ENCODE results near the gene ZSCAN5B.
"Not testable (repeated sequence)": the region's sequence is repeated elsewhere in the genome, so short reads cannot be mapped to it uniquely, and the experiment has no call there.

Gene ZSCAN5B

GRCh38 chr19:56150358-56150757 lies 47.2 kb downstream of the ZSCAN5B start:
- H3K27ac ChIP-seq: no peak overlapping the region
- TF ChIP-seq CTCF (conservative IDR thresholded peaks at IDR 0.05) (no peak), ZFX (IDR thresholded peaks at IDR 0.05) (no peak)

- TF ChIP-seq CTCF (conservative IDR thresholded peaks at IDR 0.05): no peak
- TF ChIP-seq ZFX (IDR thresholded peaks at IDR 0.05): no peak
- H3K27ac ChIP-seq: no peak overlapping the region
Observed at GRCh38 chr19:56149656-56150038, 47.9 kb downstream of the ZSCAN5B start.

- H3K27ac ChIP-seq: not testable (repeated sequence)
Observed at GRCh38 chr19:56148955-56149655, 48.5 kb downstream of the ZSCAN5B start.

GRCh38 chr19:56148096-56148495 lies 49.5 kb downstream of the ZSCAN5B start:
- no peak overlapping the region for H3K27ac ChIP-seq
- TF ChIP-seq CTCF (conservative IDR thresholded peaks at IDR 0.05): no peak
- TF ChIP-seq ZFX (IDR thresholded peaks at IDR 0.05): no peak

- TF ChIP-seq ZFX (IDR thresholded peaks at IDR 0.05) (no peak), CTCF (conservative IDR thresholded peaks at IDR 0.05) (no peak)
- no peak overlapping the region for H3K27ac ChIP-seq
Observed at GRCh38 chr19:56147307-56147706, 50.3 kb downstream of the ZSCAN5B start.

- no peak for TF ChIP-seq CTCF (conservative IDR thresholded peaks at IDR 0.05)
- no peak for TF ChIP-seq ZFX (IDR thresholded peaks at IDR 0.05)
- no peak overlapping the region for H3K27ac ChIP-seq
Observed at GRCh38 chr19:56146904-56147303, 50.7 kb downstream of the ZSCAN5B start.

GRCh38 chr19:56145698-56146097 lies 51.9 kb downstream of the ZSCAN5B start:
- H3K27ac ChIP-seq: no peak overlapping the region
- TF ChIP-seq CTCF (conservative IDR thresholded peaks at IDR 0.05) (no peak), ZFX (IDR thresholded peaks at IDR 0.05) (no peak)

GRCh38 chr19:56144831-56145230 lies 52.8 kb downstream of the ZSCAN5B start:
- TF ChIP-seq ZFX (IDR thresholded peaks at IDR 0.05) (no peak), CTCF (conservative IDR thresholded peaks at IDR 0.05) (no peak)
- no peak overlapping the region for H3K27ac ChIP-seq
